HG03469 (cell line): ENCODE measurements around the gene LPIN1.
"Not testable (repeated sequence)": the region's sequence is repeated elsewhere in the genome, so short reads cannot be mapped to it uniquely, and the experiment has no call there.

ENCODE experiments used
- ATAC-seq: cut with Tn5 transposase; IDR thresholded peaks from one replicate; pipeline ENCODE4 v1.9.1; 2021; ENCODE audit warnings: mild to moderate bottlenecking, moderate library complexity, moderate number of reproducible peaks; ENCODE audit not compliant: unreplicated experiment

LPIN1 gene

DNA sequence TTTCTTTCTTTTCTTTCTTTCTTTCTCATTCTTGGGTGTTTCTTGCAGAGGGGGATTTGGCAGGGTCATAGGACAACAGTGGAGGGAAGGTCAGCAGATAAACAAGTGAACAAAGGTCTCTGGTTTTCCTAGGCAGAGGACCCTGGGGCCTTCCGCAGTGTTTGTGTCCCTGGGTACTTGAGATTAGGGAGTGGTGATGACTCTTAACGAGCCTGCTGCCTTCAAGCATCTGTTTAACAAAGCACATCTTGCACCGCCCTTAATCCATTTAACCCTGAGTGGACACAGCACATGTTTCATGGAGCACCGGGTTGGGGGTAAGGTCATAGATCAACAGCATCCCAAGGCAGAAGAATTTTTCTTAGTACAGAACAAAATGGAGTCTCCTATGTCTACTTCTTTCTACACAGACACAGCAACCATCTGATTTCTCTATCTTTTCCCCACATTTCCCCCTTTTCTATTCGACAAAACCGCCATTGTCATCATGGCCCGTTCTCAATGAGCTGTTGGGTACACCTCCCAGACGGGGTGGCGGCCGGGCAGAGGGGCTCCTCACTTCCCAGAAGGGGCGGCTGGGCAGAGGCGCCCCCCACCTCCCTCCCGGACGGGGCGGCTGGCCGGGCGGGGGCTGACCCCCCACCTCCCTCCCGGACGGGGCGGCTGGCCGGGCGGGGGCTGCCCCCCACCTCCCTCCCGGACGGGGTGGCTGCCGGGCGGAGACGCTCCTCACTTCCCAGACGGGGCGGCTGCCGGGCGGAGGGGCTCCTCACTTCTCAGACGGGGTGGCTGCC lies 12.9 kb downstream of the LPIN1 start:
- ATAC-seq: not testable (repeated sequence)

DNA sequence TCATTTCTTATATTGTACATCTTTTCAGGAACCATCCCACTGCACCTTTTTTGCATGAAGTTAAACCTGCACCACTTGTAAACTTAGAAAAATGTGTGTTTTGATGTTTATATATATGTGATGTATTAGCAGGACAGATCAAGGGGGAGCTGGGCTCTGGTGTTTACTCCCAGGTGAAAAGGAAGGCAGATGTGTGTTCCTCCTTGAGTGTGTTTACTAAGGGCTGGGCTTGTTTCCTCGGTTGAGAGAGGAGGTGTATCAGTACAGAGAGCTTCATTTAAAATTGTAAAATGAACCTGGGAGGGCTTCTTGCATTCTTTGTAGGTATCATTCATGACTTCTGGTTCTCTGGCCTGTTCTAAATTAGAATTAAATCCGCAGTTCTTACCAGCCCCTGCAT lies 14.8 kb downstream of the LPIN1 start:
- no peak for ATAC-seq

DNA sequence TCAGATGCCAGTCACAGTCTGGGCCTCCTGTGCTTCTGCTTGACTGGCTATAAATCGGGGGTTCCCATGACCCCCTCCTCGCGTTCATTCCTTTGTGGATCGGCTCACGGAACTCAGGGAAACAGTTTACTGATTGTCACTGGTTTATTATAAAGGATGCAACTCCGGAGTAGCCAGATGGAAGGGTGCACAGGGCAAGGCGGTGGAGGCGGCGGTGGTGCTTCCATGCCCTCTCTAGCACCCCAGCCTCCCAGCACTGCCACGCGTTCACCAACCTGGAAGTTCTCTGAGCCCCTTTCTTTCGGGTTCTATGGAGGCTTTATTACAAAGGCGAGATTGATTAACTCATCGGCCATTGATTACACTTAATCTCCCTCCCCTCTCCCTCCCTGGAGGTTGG lies 15.6 kb downstream of the LPIN1 start:
- ATAC-seq: no peak

DNA sequence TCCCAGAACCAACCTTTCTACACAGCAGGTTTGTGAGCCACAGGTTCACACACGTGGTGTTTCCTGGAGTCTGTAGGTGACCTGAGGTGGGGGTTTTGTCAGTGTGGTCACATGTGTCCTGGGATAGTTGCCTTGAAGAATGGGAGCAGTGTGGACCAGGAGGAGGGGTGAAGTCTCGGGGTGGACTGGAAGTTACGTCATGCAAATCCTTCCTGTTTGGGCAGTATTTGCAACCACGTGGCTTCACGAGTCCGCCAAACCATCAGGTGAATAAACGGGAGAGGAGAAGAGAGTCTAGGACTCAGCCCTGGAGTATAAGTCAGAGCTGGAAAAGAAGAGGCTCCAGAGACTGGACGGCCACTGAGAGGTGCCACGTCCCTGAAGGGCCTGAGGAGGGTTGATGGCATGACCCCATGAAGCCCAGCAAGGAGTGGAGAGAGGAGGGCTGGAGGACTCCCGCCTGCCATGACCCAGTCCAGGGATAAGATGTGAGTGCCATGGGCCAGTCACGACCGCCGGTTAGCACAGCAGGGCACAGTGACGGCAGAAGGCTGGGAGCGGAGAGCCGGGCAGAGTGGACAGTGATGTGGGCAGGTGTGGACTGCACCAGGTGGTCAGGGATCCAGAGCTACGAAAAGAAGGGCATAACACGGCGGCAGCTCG lies 16.5 kb downstream of the LPIN1 start:
- no peak for ATAC-seq

DNA sequence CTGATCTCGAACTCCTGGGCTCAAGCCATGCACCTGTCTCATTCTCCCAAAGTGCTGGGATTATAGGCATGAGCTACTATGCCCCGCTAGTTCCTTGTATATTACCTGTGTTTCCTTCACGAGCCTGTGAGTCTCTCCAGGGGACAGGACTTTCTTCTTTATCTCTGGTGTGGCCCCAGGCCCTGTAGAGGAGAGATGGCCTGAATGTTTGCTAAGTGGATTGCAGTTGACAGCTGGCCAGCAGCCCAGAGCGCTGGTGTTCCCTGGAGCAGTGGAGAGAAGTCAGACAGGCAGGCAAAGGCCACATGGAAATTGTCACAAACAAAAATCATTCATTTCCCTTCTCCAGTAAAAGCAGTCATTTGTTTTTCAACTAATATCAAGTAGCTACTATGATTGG lies 17.9 kb downstream of the LPIN1 start:
- no peak for ATAC-seq

DNA sequence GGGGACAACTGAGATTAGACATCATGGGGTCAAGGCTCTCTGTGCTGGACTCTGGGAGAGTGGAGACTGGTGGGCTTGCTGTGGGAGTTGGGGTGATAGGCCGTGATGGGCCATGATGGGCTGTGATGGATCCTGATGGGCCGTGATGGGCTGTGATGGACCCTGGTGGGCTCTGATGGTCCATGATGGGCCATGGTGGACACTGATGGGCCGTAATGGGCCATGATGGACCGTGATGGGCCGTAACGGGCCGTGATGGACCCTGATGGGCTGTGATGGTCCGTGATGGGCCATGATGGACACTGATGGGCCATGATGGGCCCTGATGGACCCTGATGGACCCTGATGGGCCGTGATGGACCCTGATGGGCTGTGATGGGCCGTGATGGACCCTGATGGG lies 18.5 kb downstream of the LPIN1 start:
- no peak for ATAC-seq

DNA sequence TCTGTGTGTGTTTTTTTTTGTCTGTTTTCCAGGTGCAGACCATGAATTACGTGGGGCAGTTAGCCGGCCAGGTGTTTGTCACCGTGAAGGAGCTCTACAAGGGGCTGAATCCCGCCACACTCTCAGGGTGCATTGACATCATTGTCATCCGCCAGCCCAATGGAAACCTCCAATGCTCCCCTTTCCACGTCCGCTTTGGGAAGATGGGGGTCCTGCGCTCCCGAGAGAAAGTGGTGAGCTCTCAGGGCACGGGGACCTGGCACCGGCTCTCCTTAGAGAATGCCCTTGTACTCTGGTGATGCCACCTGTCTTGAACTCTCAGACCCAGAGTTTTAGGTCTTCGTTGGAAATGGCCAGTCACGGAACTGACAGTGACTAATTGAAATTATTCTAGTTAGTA lies 19.1 kb downstream of the LPIN1 start:
- ATAC-seq: no peak

DNA sequence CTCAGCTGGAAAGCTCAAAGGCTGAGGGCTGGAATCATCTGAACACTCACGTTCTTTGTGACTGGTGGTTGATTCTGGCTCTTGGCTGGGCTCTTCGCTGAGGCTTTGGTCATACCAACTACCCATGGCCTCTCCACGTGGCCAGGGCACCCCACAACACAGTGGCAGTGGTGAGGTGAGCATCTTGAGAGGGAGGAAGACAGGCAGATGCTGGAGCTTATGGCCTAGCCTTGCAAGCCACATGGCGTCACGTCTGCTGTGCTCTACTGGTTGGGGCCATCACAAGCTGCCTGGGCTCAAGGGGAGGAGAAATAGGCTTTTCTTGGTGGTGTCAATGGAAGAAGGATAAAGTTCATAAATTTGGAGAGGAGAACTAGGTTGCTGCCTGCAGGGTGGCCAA lies 19.6 kb downstream of the LPIN1 start:
- no peak for ATAC-seq

DNA sequence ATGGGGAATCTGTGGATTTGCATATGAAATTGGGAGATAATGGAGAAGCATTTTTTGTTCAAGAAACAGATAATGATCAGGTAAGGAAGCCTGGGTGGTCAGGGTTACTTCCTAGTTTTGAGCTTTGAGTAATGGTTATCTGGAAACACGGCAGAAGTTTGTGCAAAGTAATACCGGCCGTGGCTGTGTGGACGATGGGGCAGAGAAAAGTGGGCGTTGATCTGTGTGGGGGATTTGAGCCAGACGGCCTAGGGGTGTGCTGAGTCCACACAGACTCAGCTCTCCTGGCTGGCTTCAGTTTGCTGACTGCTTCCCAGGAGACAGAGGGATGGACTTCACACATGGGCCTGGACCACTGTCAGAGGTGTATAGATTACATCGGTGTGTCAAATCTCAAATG lies 21.3 kb downstream of the LPIN1 start:
- no peak for ATAC-seq

DNA sequence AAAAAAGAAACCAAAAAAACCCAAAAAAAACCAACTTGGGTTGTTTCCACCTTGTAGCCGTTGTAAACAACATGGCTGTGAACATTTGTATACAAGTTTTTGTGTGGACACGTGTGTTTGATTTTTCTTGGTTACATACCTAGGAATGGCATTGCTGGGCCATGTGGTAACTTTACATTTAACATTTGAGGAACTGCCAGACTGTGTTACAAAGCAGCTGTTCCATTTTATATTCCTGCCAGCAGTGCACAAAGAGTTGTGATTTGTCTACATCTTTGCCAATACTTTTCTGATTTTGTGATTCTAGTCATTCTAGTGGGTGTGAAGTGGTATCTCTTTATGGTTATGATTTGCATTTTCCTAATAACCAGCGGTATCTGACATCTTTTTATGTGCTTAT lies 22.5 kb downstream of the LPIN1 start:
- no peak for ATAC-seq

DNA sequence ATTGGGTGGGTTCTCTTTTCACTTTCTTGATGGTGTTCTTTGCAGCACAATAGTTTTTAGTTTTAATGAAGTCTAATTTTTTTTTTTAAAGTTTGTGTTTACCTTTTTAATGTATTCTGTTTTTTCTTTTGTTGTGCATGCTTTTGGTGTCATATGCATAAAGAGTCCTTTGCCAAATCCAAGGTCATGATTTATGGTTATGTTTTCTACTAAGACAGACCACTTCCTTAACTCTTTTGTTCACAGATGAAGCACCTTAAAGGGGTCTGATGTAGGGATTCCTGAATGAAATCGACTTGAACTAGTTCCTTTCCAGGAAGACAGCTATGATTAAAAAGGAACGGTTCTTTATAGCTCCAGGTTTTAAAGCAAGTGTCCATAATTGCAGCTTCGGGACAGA lies 23.1 kb downstream of the LPIN1 start:
- no peak for ATAC-seq

DNA sequence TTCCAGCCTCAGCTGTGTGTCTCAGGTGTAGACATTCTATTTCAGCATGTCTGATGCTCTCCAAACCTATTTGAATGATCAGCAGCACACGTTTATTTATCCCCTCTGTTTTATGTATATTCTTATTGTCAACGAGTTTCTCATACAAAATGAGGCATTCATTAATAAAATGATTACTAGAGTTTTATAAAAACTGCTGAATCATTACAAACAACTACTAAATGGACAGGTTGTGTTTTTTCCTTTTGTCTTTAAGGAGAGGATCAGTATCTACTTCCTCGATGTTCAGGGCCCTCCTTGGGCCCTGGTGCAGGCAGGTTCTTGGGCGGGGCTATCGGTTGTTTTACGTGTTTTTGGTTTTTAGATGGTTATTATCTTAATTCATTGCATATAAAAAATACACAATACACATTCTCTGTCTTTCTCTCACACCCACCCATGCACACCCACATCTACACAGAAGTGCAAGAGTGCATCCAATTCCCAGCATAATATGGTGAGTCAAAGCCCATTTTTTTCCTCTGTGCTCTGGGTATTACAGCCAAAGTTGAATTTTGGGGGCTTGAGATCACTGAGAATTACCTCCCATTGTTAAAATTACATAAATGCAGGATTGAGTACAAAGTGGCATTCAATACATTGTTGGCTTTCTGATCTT lies 24.2 kb downstream of the LPIN1 start:
- no peak for ATAC-seq

DNA sequence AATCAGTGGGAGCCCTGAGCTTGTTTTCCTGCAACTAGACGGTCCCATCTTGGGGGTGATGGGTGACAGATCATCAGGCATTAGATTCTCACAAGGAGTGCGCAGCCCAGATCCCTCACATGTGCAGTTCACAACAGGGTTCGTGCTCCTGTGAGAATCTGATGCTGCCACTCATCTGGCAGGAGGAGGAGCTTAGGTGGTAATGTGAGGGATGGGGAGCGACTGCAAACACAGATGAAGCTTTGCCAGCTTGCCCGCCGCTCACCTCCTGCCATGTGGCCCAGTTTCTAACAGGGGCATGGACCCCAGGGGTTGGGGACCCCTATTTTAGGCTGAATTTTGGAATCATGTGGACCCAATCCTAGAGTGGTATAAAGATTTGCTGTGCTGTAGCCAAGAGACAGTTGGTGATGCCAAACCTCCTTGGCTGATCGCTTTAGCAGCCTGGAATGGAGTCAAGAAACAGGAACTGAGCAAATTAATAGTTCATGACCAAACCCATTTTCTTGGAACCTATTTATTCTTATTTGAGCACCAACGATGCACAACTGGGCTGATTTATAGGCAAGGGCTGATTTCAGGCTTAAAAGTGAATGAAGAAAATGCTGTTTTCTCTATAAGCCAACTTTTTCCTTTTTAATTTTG lies 25.7 kb downstream of the LPIN1 start:
- ATAC-seq: no peak

DNA sequence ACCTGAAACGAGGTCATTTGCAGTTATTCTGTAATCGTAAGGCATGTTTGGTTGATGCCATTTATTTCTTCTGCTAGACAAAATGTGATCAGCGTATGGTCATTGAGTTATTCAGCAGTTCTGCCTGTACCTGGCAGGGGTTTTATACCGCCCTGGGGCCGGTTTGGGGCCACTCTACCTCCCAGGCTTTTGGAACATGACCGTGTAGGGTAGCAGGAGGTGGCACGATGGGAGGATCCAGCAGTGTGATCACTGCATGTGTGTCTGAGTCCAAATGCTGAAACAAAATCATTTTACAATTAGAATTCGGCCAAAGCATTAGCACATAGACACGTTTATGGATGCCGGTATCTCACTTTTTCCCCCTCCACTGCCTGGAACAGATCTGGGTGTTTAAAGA lies 26.7 kb downstream of the LPIN1 start:
- no peak for ATAC-seq

DNA sequence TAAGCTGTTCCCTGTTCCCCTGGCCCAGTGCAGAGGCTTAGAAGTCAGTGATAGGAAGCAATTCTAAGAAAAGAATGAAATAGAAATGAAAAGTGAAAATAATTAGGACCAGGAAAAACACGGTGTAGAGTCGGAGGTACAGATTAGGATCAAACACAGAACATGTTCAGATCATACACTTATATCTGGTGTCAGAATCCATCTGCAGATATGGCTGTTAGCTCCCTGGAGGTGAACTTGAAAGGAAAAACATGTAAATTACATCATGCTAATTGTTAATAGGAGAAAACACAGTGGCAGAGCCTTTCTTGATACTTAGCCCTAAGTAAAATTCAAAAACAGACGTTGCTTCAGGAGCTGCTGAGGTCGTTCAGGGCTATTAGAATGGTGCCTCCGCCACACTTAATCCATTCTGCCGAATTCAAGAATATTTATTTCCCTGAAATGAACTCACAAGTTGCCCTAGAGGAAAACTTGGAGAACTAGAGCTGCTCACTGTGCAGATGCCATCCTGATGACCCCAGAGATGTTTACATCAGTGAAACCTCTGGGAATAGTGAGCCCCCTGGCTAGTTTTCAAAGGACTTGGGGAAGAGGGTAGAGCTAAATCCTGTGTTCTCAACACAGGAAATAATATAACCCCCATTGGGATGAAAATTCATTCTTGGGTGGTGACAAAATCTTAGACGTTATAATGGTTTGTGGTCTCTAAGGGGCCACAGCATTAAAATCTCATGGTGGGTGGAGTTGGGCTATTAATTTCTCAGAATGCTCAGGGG lies 27.5 kb downstream of the LPIN1 start:
- ATAC-seq: no peak

DNA sequence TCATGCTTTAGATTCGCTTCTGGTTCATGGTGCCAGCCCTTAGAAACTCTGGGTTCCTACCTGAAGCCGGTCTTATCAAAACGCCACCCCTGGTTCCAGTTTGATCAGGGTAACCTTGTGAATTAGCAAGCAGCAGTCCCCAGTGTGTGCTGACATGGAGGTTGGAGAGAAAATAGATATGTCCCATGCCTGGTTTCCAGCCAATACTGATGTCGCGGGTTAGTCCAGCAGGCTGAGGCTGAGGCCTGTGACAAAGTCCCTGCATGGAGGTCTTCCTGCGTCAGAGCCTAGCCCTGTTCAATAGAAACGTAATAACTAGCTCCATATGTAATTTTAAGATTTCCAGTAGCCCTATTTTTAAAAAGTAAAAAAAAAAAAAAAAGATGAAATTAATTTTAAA lies 28.2 kb downstream of the LPIN1 start:
- ATAC-seq: no peak

DNA sequence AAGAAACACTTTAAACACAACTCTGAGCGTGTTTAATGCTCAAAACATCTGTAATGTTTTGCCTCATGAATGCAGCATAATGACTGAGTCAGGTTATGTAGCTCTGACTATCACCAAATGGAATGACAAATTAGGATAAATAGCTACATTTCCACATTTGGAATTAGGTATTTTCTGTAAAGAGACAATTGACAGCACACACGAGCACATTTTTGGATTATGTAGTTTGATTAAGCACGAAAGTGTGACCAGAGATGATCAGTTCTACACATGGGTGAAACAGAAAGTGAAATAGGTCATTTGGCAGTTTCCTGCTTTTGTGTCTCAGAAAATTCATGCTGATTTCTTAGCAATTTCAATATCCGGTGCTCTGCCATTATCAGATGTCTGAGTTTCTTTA lies 29.0 kb downstream of the LPIN1 start:
- ATAC-seq: peak; percentile 63

DNA sequence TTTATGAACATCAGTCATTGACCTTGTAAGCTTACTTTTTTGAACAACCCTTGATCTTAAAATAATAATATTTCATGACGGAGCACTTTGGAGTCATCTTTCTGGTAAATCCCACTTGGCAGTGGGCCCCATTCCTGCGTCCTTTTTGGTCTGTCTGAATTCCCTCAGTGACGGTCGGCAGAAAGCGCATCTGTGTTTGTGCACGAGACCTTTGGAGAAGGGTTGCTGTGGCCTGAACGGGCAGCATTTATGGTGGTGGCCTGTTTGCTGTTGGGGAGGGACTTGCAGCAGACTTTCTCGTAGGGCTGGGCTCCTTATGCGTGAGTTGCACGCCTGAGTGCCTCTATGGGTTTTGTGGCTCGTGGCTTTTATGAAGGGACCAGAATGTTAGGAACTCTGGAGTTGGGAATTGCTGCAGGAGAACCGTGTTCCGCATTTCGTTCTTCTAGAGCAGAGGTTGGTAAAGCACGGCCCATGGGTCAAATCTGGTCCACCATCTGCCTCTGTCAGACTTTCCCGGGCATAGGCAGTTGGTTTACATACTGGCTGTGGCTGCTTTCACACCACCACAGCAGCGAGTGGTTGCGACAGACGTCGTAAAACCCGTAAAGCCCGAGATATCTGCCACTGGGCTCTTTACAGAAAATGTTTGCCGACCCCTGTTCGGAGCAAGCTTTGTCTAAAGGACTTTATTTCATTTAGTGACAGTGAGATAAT lies 30.8 kb downstream of the LPIN1 start:
- no peak for ATAC-seq

DNA sequence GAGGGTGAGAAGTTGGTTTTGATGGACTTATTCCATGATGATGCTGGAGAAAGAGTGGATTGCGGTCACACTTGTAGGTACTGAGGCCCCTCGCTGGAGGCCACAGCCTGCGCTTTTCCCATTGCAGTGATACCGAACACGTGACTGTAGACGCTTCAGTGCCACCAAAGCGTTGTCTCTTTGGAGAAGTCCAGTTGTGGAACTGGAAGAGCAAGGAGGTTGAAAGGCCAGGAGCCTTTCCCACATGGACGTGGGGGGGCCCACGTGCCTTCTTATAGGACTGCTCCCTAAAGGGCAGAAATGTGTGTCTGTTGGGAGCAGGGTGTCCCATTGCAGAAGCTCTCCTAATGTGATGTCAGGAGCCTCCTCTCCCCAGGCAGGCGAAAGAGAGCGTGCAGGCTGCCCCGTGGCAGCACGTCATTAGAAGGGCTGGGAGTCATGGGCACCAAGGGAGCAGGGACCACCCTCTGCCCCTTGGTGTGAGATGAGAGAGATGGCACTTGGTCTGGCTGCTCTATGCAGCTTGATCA lies 31.5 kb downstream of the LPIN1 start:
- no peak for ATAC-seq

DNA sequence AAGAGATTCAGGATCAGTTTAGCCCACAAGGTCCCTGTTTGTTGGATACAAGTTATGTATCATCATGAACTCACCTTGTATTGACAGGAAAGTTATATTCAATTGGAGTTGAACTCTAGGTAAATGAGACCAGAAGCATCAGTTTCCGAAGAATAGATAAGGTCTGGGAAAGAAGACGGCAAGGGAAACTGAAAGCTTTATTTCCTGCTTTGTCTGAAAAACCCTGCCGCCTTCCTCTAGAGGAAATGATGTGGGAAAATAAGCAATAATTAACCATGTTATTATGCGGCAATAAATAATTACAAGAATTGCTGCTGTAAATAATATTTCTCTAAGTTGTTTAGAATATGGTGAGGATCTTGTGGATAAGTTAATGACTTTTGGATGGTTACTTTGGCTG lies 32.0 kb downstream of the LPIN1 start:
- ATAC-seq: no peak
